ENCODE measurements around the gene SOX15.

GRCh38 chr17:7570351-7570750, 19.5 kb downstream of the SOX15 start:
- no peak for TF ChIP-seq EZH2phosphoT487 (IDR thresholded peaks at IDR 0.05; ENCODE audit: insufficient read depth, low read depth)
- no peak for TF ChIP-seq EZH2 (IDR thresholded peaks at IDR 0.05; ENCODE audit: insufficient read depth, poor library complexity, severe bottlenecking)
